Activated B cell treated with CpG ODN at 0.5 μM for 24 hours (primary cell): ENCODE data around the gene ARID4B. TPM values are rescaled to one million over a fixed set of nuclear protein-coding genes. Genes with fewer than 3 reads are reported as not detected.

Experiments used
- ATAC-seq: fragments of 200-7000 bp; cut with Tn5 transposase; one replicate; pipeline ENCODE4 v1.10.0; 2021; ENCODE audit warnings: low read depth, mild to moderate bottlenecking, moderate library complexity
- CTCF ChIA-PET: fragments of 350-600 bp; sonication (Branson Sonifier 250); formaldehyde crosslinking; loops from one replicate; lab custom pipeline; 2021; ENCODE audit warnings: antibody characterized with exemption; lab: Charles Lee
- POLR2A ChIA-PET: fragments of 350-600 bp; sonication (Branson Sonifier 250); formaldehyde crosslinking; loops from one replicate; lab custom pipeline; 2021; ENCODE audit warnings: antibody characterized with exemption; lab: Charles Lee
- DNase-seq: peaks from one replicate; pipeline ENCODE4 v3.0.0; 2022
- H3K27ac Mint-ChIP-seq: one replicate; pipeline ENCODE4 v1.8.0; 2020; ENCODE audit warnings: mixed read lengths
- H3K27me3 Mint-ChIP-seq: one replicate; pipeline ENCODE4 v1.8.0; 2021; ENCODE audit warnings: mixed read lengths
- H3K36me3 Mint-ChIP-seq: one replicate; pipeline ENCODE4 v1.8.0; 2021; ENCODE audit warnings: low read depth, mixed read lengths
- H3K4me1 Mint-ChIP-seq: one replicate; pipeline ENCODE4 v1.8.0; 2021; ENCODE audit warnings: mixed read lengths
- H3K4me3 Mint-ChIP-seq: one replicate; pipeline ENCODE4 v1.8.0; 2020; ENCODE audit warnings: mild to moderate bottlenecking, mixed read lengths
- H3K9me3 Mint-ChIP-seq: one replicate; pipeline ENCODE4 v1.8.0; 2020; ENCODE audit warnings: mixed read lengths
- CTCF ChIP-seq: fragments of 200-600 bp; IDR thresholded peaks from one replicate; pipeline ENCODE4 v1.8.0; 2022; ENCODE audit warnings: antibody characterized with exemption, mild to moderate bottlenecking
- intact Hi-C: fragments of 100-400 bp; cut with micrococcal nuclease; formaldehyde crosslinking; loops from one replicate; pipeline ENCODE4 v1.15.1; 2024
- total RNA-seq: library from RNA; stranded (reverse); gene quantifications from 2 replicates; pipeline ENCODE4 v1.2.3, GENCODE V29; 2022

ARID4B gene
- total RNA-seq, 1 donor from 2014 or later, result 78.5 TPM

GRCh38 chr1:235250430-235250829, 77.5 kb downstream of the ARID4B start:
- no peak for TF ChIP-seq CTCF
- Mint-ChIP-seq H3K27ac (no peak overlapping the region), H3K27me3 (no peaks in the 10 kb centered on the region), H3K4me1 (peaks cover 16% of the 10 kb centered on the region), H3K4me3 (no peak overlapping the region), H3K9me3 (no peaks in the 10 kb centered on the region), H3K36me3 (peaks cover 51% of the 10 kb centered on the region)
- ChIA-PET CTCF (interaction anchor here (1.4 to 3.1 kb wide), 2 partner anchors 11 to 166 kb away, joined by 3 to 82 read pairs; no protein-coding TSS in a partner anchor), POLR2A (no interaction called here)
- DNase-seq, result no peak
- intact Hi-C loops, result loop anchor here (10.0 kb wide), 1 partner anchor 254 kb away; the partner anchor contains the start of gene B3GALNT2
- ATAC-seq, result no peak

GRCh38 chr1:235246022-235246948, 81.7 kb downstream of the ARID4B start:
- H3K4me1 Mint-ChIP-seq, result peaks cover 16% of the 10 kb centered on the region
- CTCF ChIA-PET, result interaction anchor here (0.7 to 1.5 kb wide), 2 partner anchors 170 to 311 kb away, joined by 3 to 9 read pairs; no protein-coding TSS in a partner anchor
- no peak overlapping the region for H3K27ac Mint-ChIP-seq

GRCh38 chr1:235244974-235245592, 82.9 kb downstream of the ARID4B start:
- ChIA-PET CTCF (interaction anchor here (1.0 kb wide), 1 partner anchor 8 kb away, joined by 3 read pairs; no protein-coding TSS in a partner anchor), POLR2A (no interaction called here)
- H3K36me3 Mint-ChIP-seq, result peaks cover 56% of the 10 kb centered on the region
- TF ChIP-seq CTCF, result no peak
- H3K27me3 Mint-ChIP-seq, result no peaks in the 10 kb centered on the region
- intact Hi-C loops, result no loop called here
- H3K4me1 Mint-ChIP-seq, result peaks cover 22% of the 10 kb centered on the region
- ATAC-seq (no peak), DNase-seq (no peak)
- no peaks in the 10 kb centered on the region for H3K9me3 Mint-ChIP-seq
- H3K27ac Mint-ChIP-seq, result peak overlapping the region; percentile 43
- H3K4me3 Mint-ChIP-seq, result no peak overlapping the region

More at GRCh38 chr1:235246022-235246948, 81.7 kb downstream of the ARID4B start:
- Mint-ChIP-seq H3K4me3 (no peak overlapping the region), H3K36me3 (peaks cover 57% of the 10 kb centered on the region), H3K27me3 (no peaks in the 10 kb centered on the region), H3K9me3 (no peaks in the 10 kb centered on the region)
- DNase-seq (no peak), ATAC-seq (no peak)
- TF ChIP-seq CTCF, result no peak
- POLR2A ChIA-PET, result no interaction called here
- intact Hi-C loops, result no loop called here

GRCh38 chr1:235240960-235241359, 87.0 kb downstream of the ARID4B start:
- intact Hi-C loops, result no loop called here
- Mint-ChIP-seq H3K4me1 (peaks cover 16% of the 10 kb centered on the region), H3K36me3 (peaks cover 64% of the 10 kb centered on the region), H3K9me3 (no peaks in the 10 kb centered on the region), H3K27ac (peak overlapping the region; percentile 57), H3K4me3 (no peak overlapping the region), H3K27me3 (no peaks in the 10 kb centered on the region)
- no peak for DNase-seq
- ChIA-PET POLR2A (no interaction called here), CTCF (no interaction called here)
- no peak for TF ChIP-seq CTCF
- ATAC-seq, result no peak
